Measurements from ENCODE around the gene SCT.

SCT gene

DNA sequence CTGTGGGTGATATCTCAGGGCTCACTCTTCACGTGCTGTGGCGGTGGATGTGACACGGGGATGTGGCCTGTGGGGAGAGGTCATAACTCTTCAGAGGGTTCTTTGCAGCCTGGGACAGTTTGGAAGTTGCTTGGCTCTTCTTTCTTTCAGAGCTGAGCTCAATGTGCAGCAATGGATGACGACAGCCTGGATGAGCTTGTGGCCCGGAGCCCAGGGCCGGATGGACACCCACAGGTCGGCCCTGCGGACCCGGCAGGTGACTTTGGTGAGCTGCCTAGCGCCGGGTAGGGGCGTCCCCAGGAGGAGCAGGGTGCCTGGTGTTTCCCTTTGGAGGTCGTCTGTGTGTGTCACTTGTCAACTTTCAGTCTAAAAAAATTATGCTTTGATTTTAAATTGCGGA, 45.6 kb downstream of the SCT start:
- no peak for DNase-seq

DNA sequence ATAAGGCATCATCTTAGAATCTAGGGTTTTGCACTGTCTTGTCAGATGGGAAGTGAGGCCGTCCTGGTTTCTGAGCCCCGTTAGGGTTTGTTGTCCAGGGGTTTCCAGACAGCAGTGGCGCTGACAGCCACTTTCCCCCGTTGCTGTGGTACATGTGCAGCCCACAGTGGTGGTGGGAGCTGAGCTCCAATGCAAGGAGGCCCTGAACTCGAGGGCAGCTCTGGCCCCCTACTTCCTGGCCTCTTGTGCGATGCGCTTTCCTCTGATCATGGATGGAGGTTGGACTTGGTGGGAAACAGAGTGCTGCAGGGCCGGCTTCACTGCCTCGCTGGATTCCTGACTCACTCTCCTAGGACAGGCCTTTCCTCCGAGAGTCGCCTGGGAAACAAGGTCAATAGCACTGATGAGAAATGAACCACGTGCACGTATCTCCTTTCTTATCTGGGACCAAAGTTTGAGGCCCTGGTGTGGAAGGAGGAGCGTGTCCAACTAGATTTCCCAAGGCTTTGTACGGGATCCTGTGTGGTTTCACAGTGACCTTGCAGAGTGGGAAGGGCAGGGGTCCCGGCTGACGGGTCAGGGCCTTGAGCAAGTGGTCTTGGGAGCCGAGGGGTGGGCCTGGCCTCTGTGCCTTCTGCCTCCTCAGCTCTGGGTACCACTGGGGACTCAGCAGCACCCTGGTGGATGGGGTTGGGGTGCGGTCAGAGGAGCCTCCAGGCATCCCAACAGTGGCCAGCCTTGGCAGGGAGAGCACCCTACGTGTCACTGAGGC, 47.0 kb downstream of the SCT start:
- no peak for DNase-seq

DNA sequence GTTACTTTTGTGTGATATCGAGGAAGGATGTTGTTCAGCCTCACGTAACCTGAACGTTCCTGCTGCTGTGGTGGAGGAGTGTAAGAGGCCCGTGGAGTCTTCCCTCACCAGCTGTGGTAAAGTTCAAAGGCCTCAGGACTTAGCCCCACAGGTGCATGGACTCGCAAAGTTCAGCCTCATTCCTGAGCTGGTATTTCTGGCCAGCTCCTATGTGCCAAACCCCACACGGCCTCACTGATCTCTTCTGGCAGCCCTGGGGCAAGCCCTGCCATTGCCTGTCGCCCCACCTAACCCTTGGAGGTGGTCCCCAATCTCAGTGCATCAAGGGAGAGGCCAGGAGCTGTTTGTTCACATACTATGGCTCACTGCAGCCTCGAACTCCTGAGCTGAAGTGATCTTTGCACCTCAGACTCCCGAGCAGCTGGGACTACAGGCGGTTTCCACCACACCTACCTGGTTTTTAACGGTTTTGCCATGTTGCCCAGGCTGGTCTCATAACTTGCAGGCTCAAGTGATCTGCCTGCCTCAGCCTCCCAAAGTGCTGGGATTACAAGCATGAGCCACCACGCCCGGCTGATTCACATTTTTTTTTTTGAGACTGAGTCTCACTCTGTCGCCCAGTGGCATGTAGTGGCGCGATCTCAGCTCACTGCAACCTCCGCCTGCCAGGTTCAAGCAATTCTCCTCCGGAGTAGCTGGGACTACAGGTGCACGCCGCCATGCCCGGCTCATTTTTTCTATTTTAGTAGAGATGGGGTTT, 48.5 kb downstream of the SCT start:
- DNase-seq, result no peak

DNA sequence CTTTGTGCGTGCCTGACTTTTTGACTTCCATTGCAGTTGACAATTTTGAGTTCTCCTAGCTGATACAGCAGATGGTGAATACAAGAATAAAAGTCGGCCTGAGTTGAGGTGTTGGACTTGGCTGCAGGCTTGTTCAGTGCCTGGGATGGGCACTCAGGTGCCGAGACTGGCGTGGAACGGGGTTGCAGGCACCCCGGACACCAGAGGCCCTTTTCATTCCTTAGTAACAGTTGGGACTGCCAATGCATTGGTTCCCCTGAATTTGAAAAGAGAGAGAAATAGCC, 49.4 kb downstream of the SCT start:
- DNase-seq, result no peak

DNA sequence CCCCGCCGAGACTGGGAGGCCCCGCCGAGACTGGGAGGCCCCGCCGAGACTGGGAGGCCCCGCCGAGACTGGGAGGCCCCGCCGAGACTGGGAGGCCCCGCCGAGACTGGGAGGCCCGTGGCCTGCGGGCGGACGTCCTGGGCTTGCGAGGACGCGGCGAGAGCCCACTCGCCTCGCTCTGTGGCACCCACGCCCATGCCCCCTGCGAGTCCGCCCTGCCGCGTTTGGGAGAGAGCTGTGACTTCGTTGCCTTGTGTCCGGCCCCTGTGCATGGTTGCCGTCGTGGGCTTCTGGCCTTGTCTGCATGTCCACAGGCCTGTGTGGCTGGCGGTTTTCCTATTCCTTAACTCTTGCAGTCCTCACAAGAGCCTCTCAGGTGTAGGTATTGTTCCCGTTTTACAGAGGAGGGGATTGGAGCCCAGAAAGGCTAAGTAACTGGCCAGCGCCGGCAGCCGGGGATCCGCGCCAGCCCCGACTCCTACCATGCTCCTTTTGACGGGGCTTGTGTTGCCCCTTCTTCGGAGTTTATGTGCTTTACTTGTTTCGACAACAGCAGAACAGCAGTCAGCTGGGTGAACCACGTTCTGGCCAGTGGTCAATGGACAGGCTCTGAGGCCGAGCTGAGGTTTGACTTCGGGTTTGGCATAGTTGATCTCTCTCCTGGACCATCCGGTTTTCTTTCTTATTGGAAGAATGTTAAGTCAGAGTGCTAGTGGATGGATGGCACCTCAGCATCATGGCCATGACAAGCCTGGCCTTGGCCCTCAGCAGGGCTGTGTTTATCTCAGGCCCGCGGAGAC, 50.0 kb downstream of the SCT start:
- DNase-seq, result no peak
